ENCODE results near the gene IL1RAPL2.
"Not testable (repeated sequence)": the region's sequence is repeated elsewhere in the genome, so short reads cannot be mapped to it uniquely, and the experiment has no call there.

IL1RAPL2 gene

GRCh38 chrX:105173071-105173470 lies 607.1 kb downstream of the IL1RAPL2 start:
- H3K27me3 Mint-ChIP-seq: no peaks in the 10 kb centered on the region
- ATAC-seq (no peak), DNase-seq (no peak)
- no peak overlapping the region for H3K27ac Mint-ChIP-seq
- H3K4me1 Mint-ChIP-seq: no peaks in the 10 kb centered on the region
- no peaks in the 10 kb centered on the region for H3K36me3 Mint-ChIP-seq (ENCODE audit: low read depth)
- H3K9me3 Mint-ChIP-seq: no peaks in the 10 kb centered on the region
- H3K4me3 Mint-ChIP-seq: no peak overlapping the region

DNA sequence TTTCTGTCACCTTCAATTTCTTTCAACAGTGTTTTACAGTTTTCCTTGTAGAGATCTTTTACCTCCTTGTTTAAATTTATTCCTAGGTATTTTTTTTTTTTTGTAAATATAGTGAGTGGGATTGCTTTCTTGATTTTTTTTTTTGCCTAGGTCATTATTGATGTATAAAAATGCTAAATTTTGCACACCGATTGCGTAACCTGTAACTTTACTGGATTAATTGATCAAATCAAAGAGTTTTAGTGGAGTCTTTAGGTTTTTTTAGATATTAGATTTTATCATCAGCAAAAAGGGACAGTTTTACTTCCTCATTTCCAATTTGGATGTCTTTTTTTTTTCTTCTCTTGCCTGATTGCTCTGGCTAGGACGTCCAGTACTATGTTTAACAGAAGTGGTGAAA lies 613.6 kb downstream of the IL1RAPL2 start:
- Mint-ChIP-seq H3K36me3 (ENCODE audit: low read depth) (no peaks in the 10 kb centered on the region), H3K27ac (no peak overlapping the region), H3K4me3 (no peak overlapping the region), H3K27me3 (no peaks in the 10 kb centered on the region), H3K9me3 (no peaks in the 10 kb centered on the region), H3K4me1 (no peaks in the 10 kb centered on the region)
- no peak for ATAC-seq
- DNase-seq: no peak

- Mint-ChIP-seq H3K36me3 (ENCODE audit: low read depth) (no peaks in the 10 kb centered on the region), H3K4me1 (no peaks in the 10 kb centered on the region), H3K4me3 (no peak overlapping the region), H3K9me3 (no peaks in the 10 kb centered on the region), H3K27ac (no peak overlapping the region), H3K27me3 (no peaks in the 10 kb centered on the region)
- ATAC-seq (no peak), DNase-seq (no peak)
These were observed 623.1 kb downstream of the IL1RAPL2 start for GRCh38 chrX:105189093-105189492.

DNA sequence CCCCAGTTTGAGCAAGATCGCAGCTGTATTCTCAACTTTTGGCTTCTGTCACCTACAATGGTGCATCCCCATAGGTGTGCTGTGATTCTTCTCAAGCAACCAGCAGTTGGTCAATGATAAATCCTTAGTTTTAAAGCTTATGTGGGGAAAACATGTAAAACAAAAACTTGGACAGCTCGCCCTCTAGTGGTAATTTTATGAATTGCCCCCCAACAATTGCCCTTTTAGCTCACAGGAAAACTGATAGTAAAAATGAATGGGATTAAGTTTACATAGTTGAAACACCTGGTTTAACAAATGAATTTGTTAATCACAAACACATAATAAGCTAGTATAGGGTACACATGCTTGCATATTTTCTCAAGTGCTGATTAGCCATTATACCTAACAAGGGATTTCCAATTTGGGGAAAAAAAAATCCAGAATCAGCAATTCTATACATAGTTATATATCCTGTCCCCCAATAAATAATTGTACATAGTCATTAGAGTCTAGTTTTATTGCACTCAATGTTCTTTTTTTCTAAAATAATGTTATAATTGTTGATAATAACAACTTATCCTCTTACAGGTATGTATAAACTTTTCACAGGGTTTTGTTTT lies 624.4 kb downstream of the IL1RAPL2 start:
- no peak for ATAC-seq
- H3K4me3 Mint-ChIP-seq: no peak overlapping the region
- no peaks in the 10 kb centered on the region for H3K27me3 Mint-ChIP-seq
- no peak overlapping the region for H3K27ac Mint-ChIP-seq
- H3K9me3 Mint-ChIP-seq: no peaks in the 10 kb centered on the region
- no peaks in the 10 kb centered on the region for H3K4me1 Mint-ChIP-seq
- H3K36me3 Mint-ChIP-seq (ENCODE audit: low read depth): no peaks in the 10 kb centered on the region
- no peak for DNase-seq

DNA sequence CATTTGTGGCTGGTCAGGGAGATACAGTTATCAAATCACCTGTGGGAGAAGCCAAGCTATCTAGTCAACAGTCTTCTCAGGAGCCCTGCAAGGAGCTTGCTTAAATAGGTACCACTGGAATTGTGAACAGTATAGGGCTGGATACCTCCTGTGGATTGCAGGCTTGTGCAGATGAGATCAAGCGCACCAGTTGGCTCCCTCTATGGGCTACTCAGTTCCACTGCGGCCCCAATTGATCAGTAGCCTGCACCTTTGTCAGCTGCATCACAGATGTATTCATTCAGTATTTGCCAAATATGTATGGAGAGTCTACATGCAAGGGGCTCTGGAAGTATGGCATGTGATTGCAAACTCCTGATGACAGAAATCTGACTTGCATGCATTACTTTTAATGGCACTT lies 625.9 kb downstream of the IL1RAPL2 start:
- Mint-ChIP-seq H3K4me1 (no peaks in the 10 kb centered on the region), H3K27ac (no peak overlapping the region), H3K27me3 (no peaks in the 10 kb centered on the region), H3K36me3 (ENCODE audit: low read depth) (no peaks in the 10 kb centered on the region), H3K9me3 (no peaks in the 10 kb centered on the region), H3K4me3 (no peak overlapping the region)
- ATAC-seq: no peak
- no peak for DNase-seq

GRCh38 chrX:105209406-105209805 lies 643.4 kb downstream of the IL1RAPL2 start:
- no peak overlapping the region for H3K4me3 Mint-ChIP-seq
- no peak overlapping the region for H3K27ac Mint-ChIP-seq
- no peaks in the 10 kb centered on the region for H3K9me3 Mint-ChIP-seq
- no peak for DNase-seq
- H3K36me3 Mint-ChIP-seq (ENCODE audit: low read depth): no peaks in the 10 kb centered on the region
- H3K27me3 Mint-ChIP-seq: no peaks in the 10 kb centered on the region
- no peak for ATAC-seq
- H3K4me1 Mint-ChIP-seq: no peaks in the 10 kb centered on the region

DNA sequence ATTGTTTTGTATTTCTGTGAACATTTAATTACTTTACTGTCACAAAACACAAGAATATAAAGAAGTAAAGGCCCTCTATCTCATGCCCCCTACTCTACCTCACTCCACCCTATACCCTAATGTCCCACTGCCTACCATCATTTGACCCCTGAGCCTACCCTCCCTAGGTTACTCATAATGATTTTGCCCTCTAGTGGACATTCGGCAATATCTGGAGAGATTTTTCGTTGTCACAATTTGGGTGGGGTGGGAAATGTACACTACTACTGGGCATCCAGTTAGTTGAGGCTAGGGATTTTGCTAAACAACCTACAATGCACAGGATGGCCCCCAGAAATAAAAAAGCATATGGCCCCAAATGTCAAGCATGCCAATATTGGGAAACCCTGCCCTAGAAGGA lies 644.3 kb downstream of the IL1RAPL2 start:
- H3K9me3 Mint-ChIP-seq: no peaks in the 10 kb centered on the region

DNA sequence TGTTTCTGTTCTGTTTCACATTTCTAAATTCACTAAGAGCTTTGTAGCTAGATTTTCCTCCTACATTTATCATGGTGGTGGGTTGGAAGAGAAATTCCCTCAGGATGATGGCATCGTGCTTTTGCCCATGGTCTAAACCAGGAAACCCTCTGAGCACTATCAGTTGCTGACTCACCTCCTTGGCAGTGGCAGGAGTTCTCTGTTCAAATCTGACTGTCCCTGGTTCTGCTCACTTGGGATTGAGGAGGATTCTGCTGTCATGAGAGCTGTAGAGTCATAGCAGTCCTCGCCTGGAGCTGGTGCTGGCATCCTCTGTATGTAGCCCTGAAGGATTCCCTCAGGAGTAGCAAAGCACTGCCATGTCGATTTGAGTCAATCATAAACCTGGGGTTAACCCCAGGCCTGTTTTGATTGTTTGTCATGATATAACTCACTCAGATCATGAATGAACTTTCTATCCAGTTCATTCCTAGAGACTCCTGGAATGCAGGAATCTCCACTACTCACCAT lies 645.1 kb downstream of the IL1RAPL2 start:
- Mint-ChIP-seq H3K4me1 (no peaks in the 10 kb centered on the region), H3K4me3 (no peak overlapping the region), H3K9me3 (peaks cover 1% of the 10 kb centered on the region), H3K27me3 (no peaks in the 10 kb centered on the region), H3K27ac (no peak overlapping the region), H3K36me3 (ENCODE audit: low read depth) (no peaks in the 10 kb centered on the region)
- ATAC-seq (no peak), DNase-seq (no peak)

More for the DNA sequence above, 644.3 kb downstream of the IL1RAPL2 start:
- Mint-ChIP-seq H3K27me3 (no peaks in the 10 kb centered on the region), H3K27ac (no peak overlapping the region), H3K4me1 (no peaks in the 10 kb centered on the region), H3K4me3 (no peak overlapping the region), H3K36me3 (ENCODE audit: low read depth) (no peaks in the 10 kb centered on the region)
- DNase-seq (no peak), ATAC-seq (no peak)

DNA sequence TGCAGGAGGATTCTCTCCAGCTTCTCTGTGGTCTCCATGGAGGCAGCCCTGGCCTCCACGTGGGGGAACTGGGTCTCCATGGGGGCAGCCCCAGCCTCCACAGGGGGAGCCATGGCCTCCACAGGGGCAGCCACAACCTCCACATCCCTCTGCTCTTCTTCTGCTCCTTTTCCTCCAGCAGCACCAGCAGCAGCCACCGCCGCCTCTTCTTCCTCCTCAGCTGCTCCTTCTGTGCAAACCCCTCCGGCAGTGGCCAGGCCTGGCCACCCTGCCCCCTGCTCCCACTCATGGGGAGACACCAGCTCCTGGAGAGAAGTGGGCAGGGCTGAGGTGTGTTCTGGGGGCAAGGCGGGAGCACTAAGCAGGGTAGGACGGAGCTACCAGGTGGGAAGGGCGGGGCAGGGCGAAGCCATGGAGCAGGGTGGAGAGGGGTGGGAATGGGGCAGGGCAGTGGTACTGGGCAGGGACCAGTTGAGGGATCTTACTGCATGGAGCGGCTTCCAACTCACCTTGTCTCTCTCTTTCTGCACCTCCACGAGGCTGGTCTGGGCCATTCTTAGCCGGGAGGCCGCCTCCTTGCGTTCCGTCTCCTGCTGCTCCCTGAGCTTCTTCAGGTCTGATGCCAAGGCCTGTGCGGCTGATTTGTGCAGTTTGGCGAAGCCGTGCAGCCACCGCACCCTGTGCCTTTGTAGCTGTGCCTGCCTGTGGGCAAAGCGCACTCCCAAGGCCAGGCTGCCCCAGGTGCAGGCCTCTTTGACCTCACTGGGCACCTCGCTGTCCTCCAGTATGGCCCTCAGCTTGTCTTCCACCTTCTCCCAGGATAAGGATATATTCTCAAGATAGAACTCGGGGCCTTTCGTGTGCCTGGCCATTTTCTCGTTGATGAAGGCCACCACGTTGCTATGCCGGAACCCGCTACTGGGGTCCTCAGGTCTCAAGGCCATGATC lies 653.7 kb downstream of the IL1RAPL2 start:
- no peak for DNase-seq
- Mint-ChIP-seq H3K9me3 (peaks cover 3% of the 10 kb centered on the region), H3K27me3 (no peaks in the 10 kb centered on the region), H3K4me1 (no peaks in the 10 kb centered on the region), H3K36me3 (ENCODE audit: low read depth) (no peaks in the 10 kb centered on the region), H3K4me3 (no peak overlapping the region), H3K27ac (no peak overlapping the region)
- ATAC-seq: no peak

- DNase-seq (no peak), ATAC-seq (no peak)
- Mint-ChIP-seq H3K4me1 (no peaks in the 10 kb centered on the region), H3K27ac (no peak within 1 kb of the TSS), H3K36me3 (ENCODE audit: low read depth) (no peaks in the 10 kb centered on the region), H3K4me3 (no peak within 1 kb of the TSS), H3K27me3 (no peaks in the 10 kb centered on the region), H3K9me3 (peaks cover 3% of the 10 kb centered on the region)
These were observed 654.6 kb downstream of the IL1RAPL2 start, which contains the start of gene TEX13A for GRCh38 chrX:105220636-105221035. Gene TEX13A (minus strand): TSS chrX:105220694. CDS start chrX:105220397, 297 bp downstream.

GRCh38 chrX:105221374-105221773 lies 655.4 kb downstream of the IL1RAPL2 start:
- H3K27ac Mint-ChIP-seq: no peak overlapping the region
- H3K9me3 Mint-ChIP-seq: no peaks in the 10 kb centered on the region
- ATAC-seq: no peak
- H3K36me3 Mint-ChIP-seq (ENCODE audit: low read depth): no peaks in the 10 kb centered on the region
- no peak overlapping the region for H3K4me3 Mint-ChIP-seq
- H3K27me3 Mint-ChIP-seq: no peaks in the 10 kb centered on the region
- no peaks in the 10 kb centered on the region for H3K4me1 Mint-ChIP-seq
- DNase-seq: no peak

DNA sequence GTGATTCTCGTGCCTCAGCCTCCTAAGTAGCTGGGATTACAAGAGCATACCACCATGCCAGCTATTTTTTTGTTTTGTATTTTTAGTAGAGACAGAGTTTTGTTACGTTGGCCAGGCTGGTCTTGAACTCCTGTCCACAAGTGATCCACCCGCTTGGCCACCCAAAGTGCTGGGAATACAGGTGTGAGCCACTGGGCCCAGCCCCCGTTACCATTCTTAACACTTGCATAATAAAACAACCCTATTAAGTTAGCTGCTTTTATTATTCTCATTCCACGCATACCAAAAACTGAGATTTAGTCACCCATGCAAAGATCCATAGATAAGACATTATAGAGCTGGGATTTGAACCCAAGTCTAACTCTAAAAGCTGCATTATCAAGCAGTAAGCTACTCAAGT lies 660.5 kb downstream of the IL1RAPL2 start:
- Mint-ChIP-seq H3K27me3 (no peaks in the 10 kb centered on the region), H3K9me3 (no peaks in the 10 kb centered on the region), H3K4me3 (no peak overlapping the region), H3K36me3 (ENCODE audit: low read depth) (no peaks in the 10 kb centered on the region), H3K4me1 (no peaks in the 10 kb centered on the region), H3K27ac (no peak overlapping the region)
- ATAC-seq (no peak), DNase-seq (no peak)

GRCh38 chrX:105228602-105229001 lies 662.6 kb downstream of the IL1RAPL2 start:
- Mint-ChIP-seq H3K4me1 (no peaks in the 10 kb centered on the region), H3K4me3 (no peak overlapping the region)

GRCh38 chrX:105229146-105229545 lies 663.1 kb downstream of the IL1RAPL2 start:
- H3K27me3 Mint-ChIP-seq: no peaks in the 10 kb centered on the region
- ATAC-seq: no peak

More at GRCh38 chrX:105228602-105229001, 662.6 kb downstream of the IL1RAPL2 start:
- H3K36me3 Mint-ChIP-seq (ENCODE audit: low read depth): no peaks in the 10 kb centered on the region
- no peak for DNase-seq
- H3K27me3 Mint-ChIP-seq: no peaks in the 10 kb centered on the region
- H3K9me3 Mint-ChIP-seq: no peaks in the 10 kb centered on the region
- ATAC-seq: no peak
- no peak overlapping the region for H3K27ac Mint-ChIP-seq

DNA sequence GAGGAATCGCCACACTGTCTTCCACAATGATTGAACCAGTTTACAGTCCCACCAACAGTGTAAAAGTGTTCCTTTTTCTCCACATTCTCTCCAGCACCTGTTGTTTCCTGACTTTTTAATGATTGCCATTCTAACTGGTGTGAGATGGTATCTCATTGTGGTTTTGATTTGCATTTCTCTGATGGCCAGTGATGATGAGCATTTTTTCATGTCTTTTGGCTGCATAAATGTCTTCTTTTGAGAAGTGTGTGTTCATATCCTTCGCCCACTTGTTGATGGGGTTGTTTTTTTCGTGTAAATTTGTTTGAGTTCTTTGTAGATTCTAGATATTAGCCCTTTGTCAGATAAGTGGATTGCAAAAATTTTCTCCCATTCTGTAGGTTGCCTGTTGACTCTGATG lies 671.4 kb downstream of the IL1RAPL2 start:
- H3K4me3 Mint-ChIP-seq; DNase-seq; H3K36me3 Mint-ChIP-seq (ENCODE audit: low read depth); H3K27me3 Mint-ChIP-seq; ATAC-seq; H3K4me1 Mint-ChIP-seq; H3K27ac Mint-ChIP-seq; H3K9me3 Mint-ChIP-seq: not testable (repeated sequence)

More at GRCh38 chrX:105229146-105229545, 663.1 kb downstream of the IL1RAPL2 start:
- no peak overlapping the region for H3K27ac Mint-ChIP-seq
- DNase-seq: no peak
- no peak overlapping the region for H3K4me3 Mint-ChIP-seq
- no peaks in the 10 kb centered on the region for H3K9me3 Mint-ChIP-seq
- no peaks in the 10 kb centered on the region for H3K36me3 Mint-ChIP-seq (ENCODE audit: low read depth)
- no peaks in the 10 kb centered on the region for H3K4me1 Mint-ChIP-seq
